ENCODE measurements around the gene UTY. TPM values are rescaled to one million over a fixed set of nuclear protein-coding genes. Genes with fewer than 3 reads are reported as not detected.

Gene UTY
- total RNA-seq, 1 experiment from 2014 or later: not detected

DNA sequence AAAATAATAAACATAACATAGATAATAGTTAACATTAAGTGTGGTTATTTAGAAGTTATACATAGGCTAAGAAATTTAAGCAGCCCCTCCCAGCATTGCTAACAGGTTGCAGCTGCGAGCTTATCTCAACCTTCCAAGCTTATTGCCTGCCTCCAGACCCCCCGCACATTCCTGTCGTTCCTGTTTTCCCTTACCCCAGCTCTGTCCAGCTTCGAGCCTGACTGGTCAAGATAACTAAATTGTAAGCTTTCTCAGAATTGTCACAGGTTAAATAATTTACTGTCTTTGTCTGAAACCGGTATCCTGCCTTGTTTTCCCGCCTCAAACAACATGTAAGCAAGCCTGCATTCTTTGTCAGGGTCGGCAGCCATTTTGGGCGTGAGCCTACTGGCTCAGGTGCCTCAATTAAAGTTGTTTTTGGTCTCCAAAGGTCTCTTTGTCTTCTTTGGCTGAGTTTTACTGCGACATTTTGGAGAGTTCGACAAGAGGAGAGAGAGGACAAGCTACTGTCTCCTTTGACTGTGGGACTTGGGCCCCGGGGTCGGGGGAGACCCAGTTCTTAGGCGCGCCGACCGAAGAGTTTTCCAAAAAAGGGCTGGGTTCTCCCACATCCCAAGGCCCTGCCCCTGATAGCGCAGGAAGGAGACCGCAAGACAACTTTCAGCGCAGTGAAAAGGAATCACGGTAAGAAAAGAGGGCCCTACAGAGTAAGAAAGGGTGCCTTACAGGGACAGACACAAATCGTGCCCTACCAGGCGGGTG lies 44.4 kb downstream of the UTY start:
- H3K9me3 ChIP-seq (replicated peaks): no peaks in the 10 kb centered on the region
- DNase-seq: no peak
- no peak overlapping the region for H3K4me3 ChIP-seq
- H3K36me3 ChIP-seq: no peaks in the 10 kb centered on the region
- H3K27me3 ChIP-seq: no peaks in the 10 kb centered on the region
- H3K27ac ChIP-seq: no peak overlapping the region
- H3K4me1 ChIP-seq: no peaks in the 10 kb centered on the region

DNA sequence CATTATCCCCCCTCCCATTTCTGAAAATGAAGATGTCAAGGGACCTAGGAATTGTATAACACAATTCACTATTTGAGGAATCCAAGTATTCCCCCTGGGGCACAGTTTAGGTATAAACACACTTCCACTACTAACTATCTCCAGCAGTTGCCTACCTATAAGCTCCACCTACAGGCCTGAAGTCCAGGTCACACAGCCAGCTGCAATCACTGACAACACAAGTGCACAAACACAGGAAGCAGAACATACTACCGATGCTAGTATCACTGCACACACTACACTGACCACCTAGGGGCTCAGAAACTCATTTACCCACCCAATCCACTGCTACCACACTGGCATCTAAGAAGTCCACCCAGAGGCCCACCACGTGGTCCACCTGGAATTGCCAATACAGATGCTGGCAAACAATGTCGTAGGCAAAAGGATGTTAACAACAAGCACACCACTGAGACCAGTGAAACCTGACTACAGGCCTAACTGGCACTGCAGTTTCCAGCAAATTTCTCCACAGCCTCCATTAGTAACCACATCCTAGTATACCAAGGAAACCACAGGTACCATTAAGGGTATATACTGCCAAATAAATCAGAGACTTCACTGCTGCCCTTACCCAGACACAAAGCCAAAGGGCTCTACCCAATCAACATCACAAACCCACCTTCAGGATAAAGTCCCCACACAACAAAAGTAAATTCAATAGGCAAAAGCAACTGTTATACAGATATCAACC lies 47.4 kb downstream of the UTY start:
- Histone ChIP-seq H3K9me3 (replicated peaks) (no peaks in the 10 kb centered on the region), H3K27ac (no peak overlapping the region), H3K36me3 (no peaks in the 10 kb centered on the region)

GRCh38 chrY:13429551-13429950 lies 50.3 kb downstream of the UTY start:
- H3K27me3 ChIP-seq: no peaks in the 10 kb centered on the region
- H3K4me1 ChIP-seq: no peaks in the 10 kb centered on the region
- no peak for DNase-seq
- no peaks in the 10 kb centered on the region for H3K9me3 ChIP-seq (replicated peaks)
- no peaks in the 10 kb centered on the region for H3K36me3 ChIP-seq
- H3K4me3 ChIP-seq: no peak overlapping the region
- H3K27ac ChIP-seq: no peak overlapping the region

More for the DNA sequence above, 47.4 kb downstream of the UTY start:
- Histone ChIP-seq H3K4me1 (no peaks in the 10 kb centered on the region), H3K27me3 (no peaks in the 10 kb centered on the region), H3K4me3 (no peak overlapping the region)
- no peak for DNase-seq

GRCh38 chrY:13423281-13423732 lies 56.5 kb downstream of the UTY start:
- H3K27ac ChIP-seq: no peak overlapping the region

DNA sequence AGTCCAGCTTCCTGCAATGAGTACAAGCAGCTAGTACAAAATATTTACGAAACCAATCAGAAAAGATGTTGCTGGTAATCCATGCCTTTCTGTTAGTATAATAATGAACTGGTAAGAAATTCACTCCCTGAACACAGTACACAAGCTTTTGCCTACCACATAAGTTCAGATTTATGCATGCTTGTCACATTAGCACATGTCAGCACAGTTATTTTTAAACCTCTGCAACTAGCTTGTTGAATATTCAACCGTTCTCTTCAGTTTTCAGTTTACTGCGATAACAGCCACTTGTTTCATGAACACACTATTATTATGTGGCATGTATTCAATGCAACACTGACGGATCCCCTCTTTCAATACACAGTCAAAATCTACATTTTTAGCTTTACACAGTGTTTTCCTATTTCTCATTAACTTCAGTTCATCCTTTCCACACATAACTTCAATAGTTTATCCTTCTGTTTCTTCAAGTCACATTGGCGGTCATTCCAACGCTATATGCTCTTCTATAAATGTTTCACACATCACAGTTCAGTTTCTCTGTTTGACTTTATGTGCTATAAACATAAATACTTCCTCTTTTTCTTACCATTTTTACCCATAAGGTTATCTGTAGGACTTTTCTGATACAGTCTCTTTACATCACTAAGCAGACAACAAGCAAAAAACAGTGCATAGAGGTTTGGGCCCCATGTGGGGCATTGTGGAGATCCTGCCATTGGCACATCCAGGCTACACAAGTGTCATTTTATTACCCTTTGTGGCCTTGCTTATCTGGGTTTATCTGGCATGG lies 62.8 kb downstream of the UTY start:
- H3K9me3 ChIP-seq (replicated peaks): no peaks in the 10 kb centered on the region
- H3K27ac ChIP-seq: no peak overlapping the region
- no peak for DNase-seq
- H3K4me1 ChIP-seq: no peaks in the 10 kb centered on the region
- no peaks in the 10 kb centered on the region for H3K36me3 ChIP-seq
- no peak overlapping the region for H3K4me3 ChIP-seq
- H3K27me3 ChIP-seq: no peaks in the 10 kb centered on the region

More at GRCh38 chrY:13423281-13423732, 56.5 kb downstream of the UTY start:
- DNase-seq: no peak
- no peaks in the 10 kb centered on the region for H3K9me3 ChIP-seq (replicated peaks)
- H3K36me3 ChIP-seq: no peaks in the 10 kb centered on the region
- H3K4me3 ChIP-seq: no peak overlapping the region
- H3K27me3 ChIP-seq: no peaks in the 10 kb centered on the region
- H3K4me1 ChIP-seq: no peaks in the 10 kb centered on the region

DNA sequence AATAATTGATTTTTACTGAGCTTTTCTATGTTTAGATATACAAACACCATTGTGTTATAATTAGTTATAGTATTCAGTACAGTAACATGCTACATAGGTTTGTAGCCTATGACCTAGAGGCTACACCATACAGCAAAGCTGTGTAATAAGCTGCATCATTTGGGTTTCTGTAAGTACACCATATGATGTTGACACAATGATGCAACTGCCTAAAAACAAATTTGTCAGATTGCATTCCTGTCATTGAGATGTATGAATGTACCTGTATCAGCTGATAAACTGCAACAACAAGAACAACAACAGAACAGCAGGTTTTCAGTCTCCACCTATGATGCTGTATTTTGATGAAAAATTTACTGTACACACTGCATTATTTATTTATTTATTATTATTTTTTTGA lies 64.3 kb downstream of the UTY start:
- Histone ChIP-seq H3K4me1 (no peaks in the 10 kb centered on the region), H3K27me3 (no peaks in the 10 kb centered on the region)

DNA sequence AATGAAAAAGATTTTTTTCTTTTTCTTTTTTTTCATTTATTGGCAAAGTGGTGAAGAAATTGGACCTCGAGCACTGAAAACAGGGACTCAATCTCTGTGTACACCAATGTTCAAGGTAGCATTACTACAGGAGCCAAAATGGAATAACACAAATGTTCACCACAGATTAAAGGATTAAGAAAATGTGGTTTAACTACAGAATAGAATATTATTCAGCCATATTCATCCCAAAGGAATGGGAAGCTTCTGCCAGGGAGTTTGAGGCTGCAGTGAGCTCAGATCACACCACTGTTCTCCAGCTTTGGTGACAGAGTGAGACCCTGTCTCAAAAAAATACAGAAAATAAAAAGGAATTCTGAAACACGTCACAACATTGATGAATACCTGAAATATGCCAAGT lies 81.0 kb downstream of the UTY start:
- no peaks in the 10 kb centered on the region for H3K9me3 ChIP-seq (replicated peaks)
- H3K36me3 ChIP-seq: no peaks in the 10 kb centered on the region
- no peak overlapping the region for H3K4me3 ChIP-seq
- no peaks in the 10 kb centered on the region for H3K27me3 ChIP-seq
- no peak overlapping the region for H3K27ac ChIP-seq
- DNase-seq: no peak
- no peaks in the 10 kb centered on the region for H3K4me1 ChIP-seq

More for the DNA sequence above, 64.3 kb downstream of the UTY start:
- DNase-seq: no peak
- Histone ChIP-seq H3K27ac (no peak overlapping the region), H3K9me3 (replicated peaks) (no peaks in the 10 kb centered on the region), H3K4me3 (no peak overlapping the region), H3K36me3 (no peaks in the 10 kb centered on the region)

DNA sequence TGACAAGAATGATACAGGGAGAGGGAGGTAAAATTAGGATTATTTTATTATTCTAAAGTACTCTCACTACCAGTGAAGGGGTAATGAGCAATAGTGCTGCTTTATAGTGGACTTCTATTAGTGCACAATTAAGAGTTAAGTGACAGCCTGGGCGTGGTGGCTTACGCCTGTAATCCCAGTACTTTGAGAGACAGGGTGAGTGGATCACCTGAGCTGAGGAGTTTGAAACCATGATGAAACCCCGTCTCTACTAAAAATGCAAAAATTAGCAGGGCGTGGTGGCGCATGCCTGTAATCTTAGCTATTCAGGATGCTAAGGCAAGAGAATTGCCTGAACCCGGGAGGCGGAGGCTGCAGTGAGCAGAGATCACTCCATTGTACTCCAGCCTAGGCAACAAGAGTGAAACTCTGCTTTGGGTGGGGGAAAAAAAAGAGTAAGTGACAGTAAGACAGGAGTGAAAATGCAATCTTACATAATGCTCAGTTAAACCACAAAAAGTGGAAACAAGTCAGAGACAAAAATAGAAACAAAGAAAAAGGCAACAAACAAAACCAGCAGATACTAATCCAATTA lies 98.6 kb downstream of the UTY start:
- no peak overlapping the region for H3K4me3 ChIP-seq

GRCh38 chrY:13370868-13371800 lies 108.7 kb downstream of the UTY start:
- DNase-seq: no peak
- no peaks in the 10 kb centered on the region for H3K4me1 ChIP-seq
- no peaks in the 10 kb centered on the region for H3K27me3 ChIP-seq
- no peak overlapping the region for H3K27ac ChIP-seq
- no peak overlapping the region for H3K4me3 ChIP-seq
- H3K36me3 ChIP-seq: no peaks in the 10 kb centered on the region
- no peaks in the 10 kb centered on the region for H3K9me3 ChIP-seq (replicated peaks)

More for the DNA sequence above, 98.6 kb downstream of the UTY start:
- H3K27ac ChIP-seq: no peak overlapping the region
- H3K36me3 ChIP-seq: no peaks in the 10 kb centered on the region
- no peaks in the 10 kb centered on the region for H3K4me1 ChIP-seq
- no peaks in the 10 kb centered on the region for H3K27me3 ChIP-seq
- H3K9me3 ChIP-seq (replicated peaks): no peaks in the 10 kb centered on the region
- DNase-seq: no peak

- DNase-seq: no peak
Measured at GRCh38 chrY:13370245-13370644, 109.6 kb downstream of the UTY start.

DNA sequence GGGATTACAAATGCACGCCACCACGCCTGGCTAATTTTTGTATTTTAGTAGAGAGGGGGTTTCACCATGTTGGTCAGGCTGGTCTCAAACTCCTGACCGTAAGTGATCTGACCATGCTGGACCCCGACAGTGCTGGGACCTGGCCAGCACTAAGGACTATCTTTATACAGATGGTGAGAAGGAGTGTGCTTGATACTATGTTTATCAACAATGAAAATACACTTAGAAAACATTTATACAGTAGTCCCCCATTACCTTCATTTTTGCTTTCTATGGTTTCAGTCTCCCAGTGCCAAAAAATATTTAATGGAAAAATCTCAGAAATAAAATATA lies 111.4 kb downstream of the UTY start:
- Histone ChIP-seq H3K4me1 (no peaks in the 10 kb centered on the region), H3K27me3 (no peaks in the 10 kb centered on the region), H3K4me3 (no peak overlapping the region), H3K9me3 (replicated peaks) (no peaks in the 10 kb centered on the region), H3K36me3 (no peaks in the 10 kb centered on the region), H3K27ac (no peak overlapping the region)
- DNase-seq: no peak

More at GRCh38 chrY:13370245-13370644, 109.6 kb downstream of the UTY start:
- H3K4me1 ChIP-seq: no peaks in the 10 kb centered on the region
- H3K27me3 ChIP-seq: no peaks in the 10 kb centered on the region
- H3K27ac ChIP-seq: no peak overlapping the region
- no peak overlapping the region for H3K4me3 ChIP-seq
- no peaks in the 10 kb centered on the region for H3K36me3 ChIP-seq
- no peaks in the 10 kb centered on the region for H3K9me3 ChIP-seq (replicated peaks)

- H3K4me1 ChIP-seq: no peaks in the 10 kb centered on the region
- H3K27me3 ChIP-seq: no peaks in the 10 kb centered on the region
- no peak for DNase-seq
- H3K4me3 ChIP-seq: no peak overlapping the region
- no peaks in the 10 kb centered on the region for H3K9me3 ChIP-seq (replicated peaks)
- no peaks in the 10 kb centered on the region for H3K36me3 ChIP-seq
- H3K27ac ChIP-seq: no peak overlapping the region
Measured at GRCh38 chrY:13363641-13364040, 116.2 kb downstream of the UTY start.

DNA sequence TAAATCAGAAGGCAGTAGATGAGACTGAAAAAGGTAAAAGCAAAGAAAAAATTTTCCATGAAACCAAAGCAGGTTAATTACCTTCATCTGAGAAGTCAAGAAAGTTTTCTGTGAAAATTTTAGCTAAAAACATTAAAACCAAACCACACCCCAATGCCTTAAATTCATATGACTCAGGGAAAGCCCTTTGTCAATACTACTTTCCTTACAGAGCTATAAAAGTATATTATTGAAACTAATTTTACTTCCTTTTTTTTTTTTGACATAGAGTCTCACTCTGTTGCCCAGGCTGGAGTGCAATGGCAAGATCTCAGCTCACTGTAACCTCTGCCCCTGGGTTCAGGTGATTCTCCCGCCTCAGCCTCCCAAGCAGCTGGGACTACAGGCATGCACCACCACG lies 117.2 kb downstream of the UTY start:
- Histone ChIP-seq H3K27ac (no peak overlapping the region), H3K36me3 (no peaks in the 10 kb centered on the region), H3K4me3 (no peak overlapping the region), H3K4me1 (no peaks in the 10 kb centered on the region), H3K9me3 (replicated peaks) (no peaks in the 10 kb centered on the region), H3K27me3 (no peaks in the 10 kb centered on the region)
- DNase-seq: no peak

All from SJCRH30 (cell line).